Measurements from ENCODE around the gene DLG2.

The DLG2 gene

DNA sequence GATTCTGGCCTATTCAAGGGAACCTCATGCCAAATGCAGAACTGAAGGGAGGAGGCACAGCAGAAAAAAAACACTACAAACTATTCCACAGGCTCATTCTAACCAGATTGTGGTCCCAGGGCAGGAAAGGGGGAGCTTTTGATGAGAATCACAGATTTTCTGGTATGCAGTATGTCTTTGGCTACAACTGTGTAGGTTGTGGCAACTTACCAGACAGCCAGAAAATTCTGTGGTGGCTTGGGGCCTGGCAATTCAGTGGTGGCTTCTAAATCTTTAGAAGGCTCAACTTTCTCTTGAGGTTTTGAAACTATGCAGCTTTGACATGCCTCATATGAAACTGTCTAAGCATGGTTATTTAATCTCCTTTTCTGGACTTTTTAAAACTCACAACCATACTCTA is 1490.2 kb downstream of the DLG2 start:
- H3K4me3 ChIP-seq (ENCODE audit: low read depth, low read length) = no peak overlapping the region
- TF ChIP-seq CTCF (IDR thresholded peaks at IDR 0.05; ENCODE audit: control insufficient read depth, extremely low read depth, insufficient read depth) = no peak
- no peak for DNase-seq (ENCODE audit: low read depth)

- no peak for DNase-seq (ENCODE audit: low read depth)
- TF ChIP-seq CTCF (IDR thresholded peaks at IDR 0.05; ENCODE audit: control insufficient read depth, extremely low read depth, insufficient read depth) = no peak
- no peak overlapping the region for H3K4me3 ChIP-seq (ENCODE audit: low read depth, low read length)
Measured at GRCh38 chr11:84130646-84131427, 1496.3 kb downstream of the DLG2 start.

GRCh38 chr11:84129961-84130576 is 1497.1 kb downstream of the DLG2 start:
- no peak overlapping the region for H3K4me3 ChIP-seq (ENCODE audit: low read depth, low read length)
- no peak for DNase-seq (ENCODE audit: low read depth)
- no peak for TF ChIP-seq CTCF (IDR thresholded peaks at IDR 0.05; ENCODE audit: control insufficient read depth, extremely low read depth, insufficient read depth)

GRCh38 chr11:84128840-84129239 is 1498.3 kb downstream of the DLG2 start:
- no peak overlapping the region for H3K4me3 ChIP-seq (ENCODE audit: low read depth, low read length)
- no peak for TF ChIP-seq CTCF (IDR thresholded peaks at IDR 0.05; ENCODE audit: control insufficient read depth, extremely low read depth, insufficient read depth)
- DNase-seq (ENCODE audit: low read depth) = no peak

DNA sequence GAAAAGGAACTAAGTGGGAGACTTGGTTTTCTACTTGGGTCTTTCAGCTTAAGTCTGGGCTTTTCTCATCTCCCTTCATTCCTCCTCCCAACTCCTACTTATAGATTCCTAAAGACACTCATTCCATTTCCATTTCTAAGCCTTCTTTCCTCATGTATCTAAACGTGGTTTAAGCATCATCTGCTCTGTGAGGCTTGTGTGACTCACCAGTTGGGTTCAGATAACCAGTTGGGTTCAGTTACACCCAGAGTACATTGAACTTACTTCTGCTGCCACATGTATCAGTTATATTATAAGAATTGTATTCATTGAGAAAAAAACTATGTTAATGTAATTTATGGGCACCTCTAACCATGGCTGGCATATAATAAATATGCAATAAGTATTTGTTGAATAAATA is 1509.8 kb downstream of the DLG2 start:
- no peak overlapping the region for H3K4me3 ChIP-seq (ENCODE audit: low read depth, low read length)
- no peak for DNase-seq (ENCODE audit: low read depth)
- TF ChIP-seq CTCF (IDR thresholded peaks at IDR 0.05; ENCODE audit: control insufficient read depth, extremely low read depth, insufficient read depth) = no peak

GRCh38 chr11:84106541-84106940 is 1520.6 kb downstream of the DLG2 start:
- DNase-seq (ENCODE audit: low read depth) = peak; percentile 89
- TF ChIP-seq CTCF (IDR thresholded peaks at IDR 0.05; ENCODE audit: control insufficient read depth, extremely low read depth, insufficient read depth) = no peak
- no peak overlapping the region for H3K4me3 ChIP-seq (ENCODE audit: low read depth, low read length)
